OCI-LY1 (cell line): ENCODE data around the gene AFF1.

Source experiments
- H2AFZ ChIP-seq: fragments of 200-600 bp; sonication (generic), shearing (Covaris generic); 2 replicates; pipeline ENCODE4 v1.6.0; 2014; ENCODE audit warnings: antibody characterized with exemption, mild to moderate bottlenecking, low read length
- H3F3A ChIP-seq: fragments of 200-600 bp; sonication (generic), shearing (Covaris generic); 2 replicates; pipeline ENCODE4 v1.6.0; 2014; ENCODE audit warnings: mild to moderate bottlenecking, antibody characterized with exemption, low read length, moderate library complexity; ENCODE audit not compliant: insufficient read depth
- H3K27ac ChIP-seq: fragments of 200-600 bp; sonication (generic); 2 replicates; pipeline ENCODE4 v1.5.1; 2014; ENCODE audit warnings: low read length, mixed run types, mild to moderate bottlenecking, low read depth; ENCODE audit not compliant: poor library complexity, severe bottlenecking
- H3K27me3 ChIP-seq: fragments of 200-600 bp; sonication (generic); 2 replicates; pipeline ENCODE4 v1.6.0; 2014; ENCODE audit warnings: antibody characterized with exemption, mild to moderate bottlenecking, low read length, moderate library complexity; ENCODE audit not compliant: insufficient read depth
- H3K36me3 ChIP-seq: fragments of 200-600 bp; sonication (generic); 2 replicates; pipeline ENCODE4 v1.6.1; 2014; ENCODE audit warnings: mild to moderate bottlenecking, antibody characterized with exemption, low read length, moderate library complexity, mixed read lengths; ENCODE audit not compliant: insufficient read depth
- H3K4me1 ChIP-seq: fragments of 200-600 bp; sonication (generic); 2 replicates; pipeline ENCODE4 v1.5.1; 2014; ENCODE audit warnings: mild to moderate bottlenecking, low read length, moderate library complexity; ENCODE audit not compliant: insufficient read depth, severe bottlenecking
- H3K4me2 ChIP-seq: fragments of 200-600 bp; sonication (generic), shearing (Covaris generic); 2 replicates; pipeline ENCODE4 v1.6.1; 2014; ENCODE audit warnings: low read length
- H3K4me3 ChIP-seq: fragments of 200-600 bp; sonication (generic); 2 replicates; pipeline ENCODE4 v1.5.1; 2014; ENCODE audit warnings: low read length, low read depth, mild to moderate bottlenecking, mixed read lengths; ENCODE audit not compliant: poor library complexity, severe bottlenecking
- H3K79me2 ChIP-seq: fragments of 200-600 bp; shearing (Covaris generic); 2 replicates; pipeline ENCODE4 v1.6.1; 2016; ENCODE audit warnings: mixed run types, low read length, mixed read lengths; ENCODE audit not compliant: insufficient read depth
- H3K9ac ChIP-seq: fragments of 200-600 bp; sonication (generic), shearing (Covaris generic); 2 replicates; pipeline ENCODE4 v1.6.1; 2014; ENCODE audit warnings: mild to moderate bottlenecking, low read length, mixed read lengths
- H3K9me2 ChIP-seq: fragments of 200-600 bp; sonication (generic), shearing (Covaris generic); 2 replicates; pipeline ENCODE4 v1.6.1; 2014; ENCODE audit warnings: low read depth, mild to moderate bottlenecking, low read length, mixed read lengths
- H3K9me3 ChIP-seq: fragments of 200-600 bp; shearing (Covaris generic); 2 replicates; pipeline ENCODE4 v1.6.1; 2014; ENCODE audit warnings: low read length, mixed read lengths
- H4K20me1 ChIP-seq: fragments of 200-600 bp; sonication (generic), shearing (Covaris generic); 2 replicates; pipeline ENCODE4 v1.6.0; 2016; ENCODE audit warnings: mild to moderate bottlenecking, low read length; ENCODE audit not compliant: insufficient read depth
- CTCF ChIP-seq: fragments of 200-600 bp; sonication (generic), shearing (Covaris generic); IDR thresholded peaks from 2 replicates; pipeline ENCODE4 v1.5.1; 2017; ENCODE audit warnings: mild to moderate bottlenecking, antibody characterized with exemption, low read length, moderate library complexity, mixed read lengths
- EZH2 ChIP-seq: fragments of 200-600 bp; sonication (generic), shearing (Covaris generic); IDR thresholded peaks from 2 replicates; pipeline ENCODE4 v1.8.0; 2017; ENCODE audit warnings: borderline replicate concordance, mixed run types, mild to moderate bottlenecking, antibody characterized with exemption, low read length, moderate library complexity, mixed read lengths

AFF1 gene

GRCh38 chr4:86975927-86976326, 41.1 kb downstream of the AFF1 start:
- Histone ChIP-seq H3F3A (no peaks in the 10 kb centered on the region), H3K4me3 (no peak overlapping the region), H3K4me1 (peaks cover 32% of the 10 kb centered on the region), H3K4me2 (no peak overlapping the region), H3K9me3 (no peaks in the 10 kb centered on the region), H3K79me2 (no peaks in the 10 kb centered on the region), H3K9ac (no peak overlapping the region), H4K20me1 (no peaks in the 10 kb centered on the region), H3K27ac (no peak overlapping the region), H3K36me3 (no peaks in the 10 kb centered on the region), H2AFZ (no peak overlapping the region), H3K27me3 (no peaks in the 10 kb centered on the region), H3K9me2 (no peaks in the 10 kb centered on the region)
- TF ChIP-seq CTCF (no peak), EZH2 (no peak)

GRCh38 chr4:86976801-86977485, 42.1 kb downstream of the AFF1 start:
- no peak overlapping the region for H3K4me2 ChIP-seq
- no peak overlapping the region for H3K27ac ChIP-seq
- no peak overlapping the region for H3K4me3 ChIP-seq

GRCh38 chr4:86977621-86978184, 42.9 kb downstream of the AFF1 start:
- peaks cover 44% of the 10 kb centered on the region for H3K4me1 ChIP-seq
- H3K27ac ChIP-seq: no peak overlapping the region

More at GRCh38 chr4:86976801-86977485, 42.1 kb downstream of the AFF1 start:
- no peak for TF ChIP-seq CTCF
- TF ChIP-seq EZH2: no peak
- no peaks in the 10 kb centered on the region for H3K9me3 ChIP-seq
- H3K36me3 ChIP-seq: no peaks in the 10 kb centered on the region
- H3F3A ChIP-seq: no peaks in the 10 kb centered on the region
- H3K27me3 ChIP-seq: no peaks in the 10 kb centered on the region
- H2AFZ ChIP-seq: no peak overlapping the region
- peaks cover 42% of the 10 kb centered on the region for H3K4me1 ChIP-seq
- no peak overlapping the region for H3K9ac ChIP-seq
- H3K9me2 ChIP-seq: no peaks in the 10 kb centered on the region
- H4K20me1 ChIP-seq: no peaks in the 10 kb centered on the region
- no peaks in the 10 kb centered on the region for H3K79me2 ChIP-seq

More at GRCh38 chr4:86977621-86978184, 42.9 kb downstream of the AFF1 start:
- TF ChIP-seq CTCF (no peak), EZH2 (no peak)
- H4K20me1 ChIP-seq: no peaks in the 10 kb centered on the region
- H3K9ac ChIP-seq: no peak overlapping the region
- no peak overlapping the region for H3K4me3 ChIP-seq
- no peaks in the 10 kb centered on the region for H3F3A ChIP-seq
- H3K79me2 ChIP-seq: no peaks in the 10 kb centered on the region
- H3K9me2 ChIP-seq: no peaks in the 10 kb centered on the region
- H3K27me3 ChIP-seq: no peaks in the 10 kb centered on the region
- no peaks in the 10 kb centered on the region for H3K36me3 ChIP-seq
- H3K4me2 ChIP-seq: no peak overlapping the region
- H2AFZ ChIP-seq: no peak overlapping the region
- no peaks in the 10 kb centered on the region for H3K9me3 ChIP-seq
